Measurements from ENCODE around the gene TAB3. TPM values are rescaled to one million over a fixed set of nuclear protein-coding genes. Genes with fewer than 3 reads are reported as not detected.

Gene TAB3
- total and polyA plus RNA-seq, 2 of the 4 experiments (the other 2 are of a cell fraction): 4.7 to 6.4 TPM

DNA sequence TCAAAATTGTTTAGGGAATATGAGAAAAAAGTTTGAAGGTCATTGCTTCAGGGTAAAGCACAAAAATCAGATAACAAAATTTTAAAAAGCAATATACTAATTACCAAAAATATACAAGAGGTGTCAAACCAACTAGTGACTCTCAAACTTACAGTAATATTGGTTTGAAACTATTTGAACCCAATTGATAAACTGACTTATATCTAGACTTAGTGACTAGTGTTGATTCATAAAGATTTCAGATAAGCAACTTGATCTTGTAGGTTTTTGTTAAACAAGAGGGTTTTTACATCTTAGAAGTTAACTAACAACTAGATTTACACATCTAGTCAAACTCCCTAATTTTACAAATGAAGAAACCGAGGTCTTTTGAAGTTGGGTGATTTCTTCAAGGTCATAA lies 7.7 kb downstream of the TAB3 start:
- no peak overlapping the region for H3K4ac ChIP-seq (ENCODE audit: low read depth, low read length)
- H3K14ac ChIP-seq (replicated peaks; ENCODE audit: low read depth, low read length): no peak overlapping the region
- no peak overlapping the region for H3K18ac ChIP-seq (ENCODE audit: low read depth, low read length)
- no peak overlapping the region for H2AK9ac ChIP-seq (replicated peaks; ENCODE audit: low read depth, low read length, poor library complexity)
- no peak overlapping the region for H2BK5ac ChIP-seq (ENCODE audit: low read depth, low read length, poor library complexity, severe bottlenecking)
- H3K56ac ChIP-seq (ENCODE audit: extremely low read depth, insufficient read depth, low read length): no peak overlapping the region
- H3K4me3 ChIP-seq (ENCODE audit: insufficient read depth, low read depth, low read length): no peak overlapping the region
- H4K8ac ChIP-seq (ENCODE audit: low read depth in 2 of 2, low read length in 2 of 2): no peak overlapping the region
- H3K4me1 ChIP-seq (ENCODE audit: control insufficient read depth, insufficient read depth, low read length): no peaks in the 10 kb centered on the region; the same call in 1 of the 2 replicates
- H3K4me2 ChIP-seq (ENCODE audit: low read depth, low read length): no peak overlapping the region
- H3K9me1 ChIP-seq (ENCODE audit: insufficient read depth, low read length): 0 out of 2 replicates have a peak, but pooled peaks cover 3% of the 10 kb centered on the region
- H2BK120ac ChIP-seq (ENCODE audit: low read depth, low read length): no peak overlapping the region
- no CpG with 5 or more reads among the region's 1 CpG for WGBS, 2 experiments (ENCODE audit: extremely low coverage in 2 of 2, insufficient read length in 1 of 2)
- peaks cover 2 to 7% of the 10 kb centered on the region in 2 experiments; a peak in 1 of 4 replicates for H3K79me1 ChIP-seq (ENCODE audit: low read depth in 1 of 2, low read length in 2 of 2)
- no peaks in the 10 kb centered on the region for H4K20me1 ChIP-seq (ENCODE audit: insufficient read depth, low read length)
- H2BK15ac ChIP-seq (ENCODE audit: low read depth, low read length): no peak overlapping the region
- H3K9ac ChIP-seq (ENCODE audit: low read depth, low read length): no peak overlapping the region
- H3K23ac ChIP-seq (ENCODE audit: low read depth, low read length): no peak overlapping the region
- in situ Hi-C loops (cut with MboI; ENCODE audit: low sequenced_read_pairs): no loop called here
- no peaks in the 10 kb centered on the region for H3K27me3 ChIP-seq (ENCODE audit: control insufficient read depth, insufficient read depth, low read length)
- no peak for TF ChIP-seq RFX5 (IDR thresholded peaks at IDR 0.05; ENCODE audit: low read depth, low read length)
- TF ChIP-seq, protein P1, sequence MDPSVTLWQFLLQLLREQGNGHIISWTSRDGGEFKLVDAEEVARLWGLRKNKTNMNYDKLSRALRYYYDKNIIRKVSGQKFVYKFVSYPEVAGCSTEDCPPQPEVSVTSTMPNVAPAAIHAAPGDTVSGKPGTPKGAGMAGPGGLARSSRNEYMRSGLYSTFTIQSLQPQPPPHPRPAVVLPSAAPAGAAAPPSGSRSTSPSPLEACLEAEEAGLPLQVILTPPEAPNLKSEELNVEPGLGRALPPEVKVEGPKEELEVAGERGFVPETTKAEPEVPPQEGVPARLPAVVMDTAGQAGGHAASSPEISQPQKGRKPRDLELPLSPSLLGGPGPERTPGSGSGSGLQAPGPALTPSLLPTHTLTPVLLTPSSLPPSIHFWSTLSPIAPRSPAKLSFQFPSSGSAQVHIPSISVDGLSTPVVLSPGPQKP (IDR thresholded peaks at IDR 0.05; ENCODE audit: borderline replicate concordance, low read depth, low read length): no peak
- no peak for TF ChIP-seq CEBPB (IDR thresholded peaks at IDR 0.05; ENCODE audit: low read depth, low read length)
- no peak for TF ChIP-seq RCOR1 (IDR thresholded peaks at IDR 0.05; ENCODE audit: insufficient replicate concordance, low read length)
- TF ChIP-seq BHLHE40 (IDR thresholded peaks at IDR 0.05; ENCODE audit: low read depth, low read length): no peak
- no peak for TF ChIP-seq RAD21 (IDR thresholded peaks at IDR 0.05; ENCODE audit: low read length)
- TF ChIP-seq SMC3 (IDR thresholded peaks at IDR 0.05; ENCODE audit: low read depth, low read length): no peak
- TF ChIP-seq, protein P2, sequence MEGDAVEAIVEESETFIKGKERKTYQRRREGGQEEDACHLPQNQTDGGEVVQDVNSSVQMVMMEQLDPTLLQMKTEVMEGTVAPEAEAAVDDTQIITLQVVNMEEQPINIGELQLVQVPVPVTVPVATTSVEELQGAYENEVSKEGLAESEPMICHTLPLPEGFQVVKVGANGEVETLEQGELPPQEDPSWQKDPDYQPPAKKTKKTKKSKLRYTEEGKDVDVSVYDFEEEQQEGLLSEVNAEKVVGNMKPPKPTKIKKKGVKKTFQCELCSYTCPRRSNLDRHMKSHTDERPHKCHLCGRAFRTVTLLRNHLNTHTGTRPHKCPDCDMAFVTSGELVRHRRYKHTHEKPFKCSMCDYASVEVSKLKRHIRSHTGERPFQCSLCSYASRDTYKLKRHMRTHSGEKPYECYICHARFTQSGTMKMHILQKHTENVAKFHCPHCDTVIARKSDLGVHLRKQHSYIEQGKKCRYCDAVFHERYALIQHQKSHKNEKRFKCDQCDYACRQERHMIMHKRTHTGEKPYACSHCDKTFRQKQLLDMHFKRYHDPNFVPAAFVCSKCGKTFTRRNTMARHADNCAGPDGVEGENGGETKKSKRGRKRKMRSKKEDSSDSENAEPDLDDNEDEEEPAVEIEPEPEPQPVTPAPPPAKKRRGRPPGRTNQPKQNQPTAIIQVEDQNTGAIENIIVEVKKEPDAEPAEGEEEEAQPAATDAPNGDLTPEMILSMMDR (conservative IDR thresholded peaks at IDR 0.05; ENCODE audit: low read depth, low read length): no peak
- TF ChIP-seq NFE2L2 (IDR thresholded peaks at IDR 0.05; ENCODE audit: low read depth, low read length): no peak
- POLR2A ChIA-PET (ENCODE audit: unreplicated experiment): no interaction called here
- no peak overlapping the region for H3K27ac ChIP-seq (ENCODE audit: insufficient read depth, low read length)
- no peak for DNase-seq
- no peak overlapping the region for H2AFZ ChIP-seq (replicated peaks; ENCODE audit: low read length, poor library complexity)
- no peak overlapping the region for H4K91ac ChIP-seq (ENCODE audit: insufficient read depth, low read depth, low read length)
- H2BK20ac ChIP-seq (ENCODE audit: low read depth, low read length): no peak overlapping the region
- CTCF ChIA-PET: no interaction called here
- BruUV-seq (replicated peaks): no TSS peak
- H3K36me3 ChIP-seq (ENCODE audit: control insufficient read depth, insufficient read depth, low read length): no peaks in the 10 kb centered on the region
- H3K9me3 ChIP-seq (ENCODE audit: control insufficient read depth, insufficient read depth, low read length): no peaks in the 10 kb centered on the region
- no peak overlapping the region for H4K5ac ChIP-seq (ENCODE audit: low read depth, low read length)
- no peak overlapping the region for H2AK5ac ChIP-seq (ENCODE audit: low read depth, low read length)
- intact Hi-C loops (cut with micrococcal nuclease): no loop called here
- dilution Hi-C loops (cut with HindIII; ENCODE audit: low sequenced_read_pairs, unreplicated experiment): no loop called here
- no peak for ATAC-seq (ENCODE audit: low read depth)

Measured in IMR-90 (cell line).